CD14-positive monocyte (primary cell): Measurements from ENCODE around the gene PSMA7. TPM values are rescaled to one million over a fixed set of nuclear protein-coding genes. Genes with fewer than 3 reads are reported as not detected.

Experiments used
- DNase-seq, 3 donors: peaks; one replicate each; pipeline ENCODE4 v3.0.0-alpha.2; 2011 to 2022
- H2AFZ ChIP-seq: 2 replicates; pipeline ENCODE4 v1.6.0; 2012; ENCODE audit warnings: mild to moderate bottlenecking, low read depth, low read length, inconsistent platforms; ENCODE audit not compliant: insufficient read depth, poor library complexity, severe bottlenecking
- H3K27ac ChIP-seq, 2 donors: 1 replicate in 1 of 2; 2 replicates in 1 of 2; pipeline ENCODE4 v1.5.1; 2012 to 2013; ENCODE audit warnings: low read length in 2 of 2, control low read depth in 1 of 2, inconsistent platforms in 1 of 2, low read depth in 1 of 2, mild to moderate bottlenecking in 1 of 2
- H3K27me3 ChIP-seq, 2 donors: one replicate each; pipeline versions ENCODE4 v1.6.0 to v1.6.1; 2011 to 2013; ENCODE audit warnings: low read length in 2 of 2; ENCODE audit not compliant: control insufficient read depth in 2 of 2, insufficient read depth in 2 of 2
- H3K36me3 ChIP-seq, 2 donors: replicated peaks in 1 of 2; 1 replicate in 1 of 2; 2 replicates in 1 of 2; pipeline versions ENCODE4 v1.5.1 to v1.6.1; 2012 to 2013; ENCODE audit warnings: low read length in 2 of 2, control low read depth in 1 of 2, inconsistent platforms in 1 of 2, mild to moderate bottlenecking in 1 of 2; ENCODE audit not compliant: insufficient read depth in 2 of 2, control insufficient read depth in 1 of 2
- H3K4me1 ChIP-seq, 2 donors: 1 replicate in 1 of 2; 2 replicates in 1 of 2; pipeline versions ENCODE4 v1.5.1 to v1.6.1; 2012 to 2013; ENCODE audit warnings: low read length in 2 of 2, control low read depth in 1 of 2, inconsistent platforms in 1 of 2, mild to moderate bottlenecking in 1 of 2, moderate library complexity in 1 of 2; ENCODE audit not compliant: insufficient read depth in 2 of 2, control insufficient read depth in 1 of 2
- H3K4me2 ChIP-seq: replicated peaks from 2 replicates; pipeline ENCODE3; 2012; ENCODE audit warnings: low read length, moderate library complexity, mild to moderate bottlenecking; ENCODE audit not compliant: poor library complexity, severe bottlenecking; ENCODE audit errors: extremely low read depth
- H3K4me3 ChIP-seq, 3 experiments: fragments of 200-600 bp in 1 of 3; sonication (generic) in 1 of 3; replicated peaks in 1 of 3; 1 replicate in 2 of 3; 2 replicates in 1 of 3; pipeline ENCODE4 v1.5.1; 2011 to 2013; ENCODE audit warnings: low read length in 3 of 3, mild to moderate bottlenecking in 3 of 3, control low read depth in 2 of 3, low read depth in 2 of 3, inconsistent platforms in 1 of 3, moderate library complexity in 1 of 3
- H3K79me2 ChIP-seq: 2 replicates; pipeline ENCODE4 v1.6.0; 2012; ENCODE audit warnings: mild to moderate bottlenecking, control low read depth, inconsistent platforms, low read length, moderate library complexity; ENCODE audit not compliant: insufficient read depth
- H3K9ac ChIP-seq: 2 replicates; pipeline ENCODE4 v1.6.0; 2017; ENCODE audit warnings: low read length, mild to moderate bottlenecking; ENCODE audit not compliant: insufficient read depth, poor library complexity, severe bottlenecking
- H3K9me3 ChIP-seq, 2 donors: replicated peaks in 1 of 2; 1 replicate in 1 of 2; 2 replicates in 1 of 2; pipeline versions ENCODE4 v1.5.1 to v1.6.1; 2012 to 2013; ENCODE audit warnings: low read length in 2 of 2, control low read depth in 1 of 2; ENCODE audit not compliant: control insufficient read depth in 1 of 2, insufficient read depth in 1 of 2
- H4K20me1 ChIP-seq: 2 replicates; pipeline ENCODE4 v1.6.0; 2012; ENCODE audit warnings: mild to moderate bottlenecking, low read length, control low read depth, moderate library complexity; ENCODE audit not compliant: insufficient read depth
- H3K27ac Mint-ChIP-seq, 7 donors: one replicate each; pipeline ENCODE4 v1.8.0; 2020; ENCODE audit warnings: mild to moderate bottlenecking in 7 of 7, mixed read lengths in 7 of 7, moderate library complexity in 6 of 7, inconsistent platforms in 2 of 7
- H3K27me3 Mint-ChIP-seq, 3 donors: one replicate each; pipeline ENCODE4 v1.8.0; 2021 to 2022; ENCODE audit warnings: low read depth in 3 of 3, mild to moderate bottlenecking in 3 of 3, mixed read lengths in 3 of 3, moderate library complexity in 3 of 3, inconsistent platforms in 1 of 3
- H3K36me3 Mint-ChIP-seq, 2 donors: one replicate each; pipeline ENCODE4 v1.8.0; 2020; ENCODE audit warnings: mixed read lengths in 2 of 2, inconsistent platforms in 1 of 2, mild to moderate bottlenecking in 1 of 2
- H3K4me1 Mint-ChIP-seq: one replicate; pipeline ENCODE4 v1.8.0; 2020; ENCODE audit warnings: mild to moderate bottlenecking, mixed read lengths
- H3K4me3 Mint-ChIP-seq, 2 donors: one replicate each; pipeline ENCODE4 v1.8.0; 2020; ENCODE audit warnings: mild to moderate bottlenecking in 2 of 2, mixed read lengths in 2 of 2, moderate library complexity in 1 of 2
- H3K9me3 Mint-ChIP-seq, 7 donors: one replicate each; pipeline ENCODE4 v1.8.0; 2020 to 2022; ENCODE audit warnings: mixed read lengths in 7 of 7, mild to moderate bottlenecking in 6 of 7, moderate library complexity in 6 of 7, inconsistent platforms in 2 of 7
- CTCF ChIP-seq: fragments of 200-600 bp; IDR thresholded peaks from one replicate; pipeline ENCODE4 v1.8.0; 2022; ENCODE audit warnings: antibody characterized with exemption, mild to moderate bottlenecking
- WGBS: methylation state at CpG from one replicate; pipeline ENCODE4 v1.1.5; 2013; ENCODE audit warnings: missing lambda C conversion rate; ENCODE audit not compliant: insufficient coverage; 5-methylcytosine and 5-hydroxymethylcytosine counted together
- intact Hi-C, 2 donors: fragments of 100-400 bp; cut with micrococcal nuclease; formaldehyde crosslinking; loops; one replicate each; pipeline versions ENCODE4 v1.15.0 to v1.15.1; 2023
- polyA plus RNA-seq, 3 donors: library from polyadenylated mRNA; depleted of rRNA in 1 of 3; unstranded in 2 of 3; stranded (reverse) in 1 of 3; fragments of 300-500 nt in 2 of 3; fragments of >200 nt in 1 of 3; fragmentation: Illumina TruSeq in 2 of 3; gene quantifications; 1 replicate in 2 of 3; 2 replicates in 1 of 3; pipeline ENCODE4 v1.2.3, GENCODE V29; 2012 to 2021

The PSMA7 gene
- polyA plus RNA-seq, 3 donors: 402 to 668 (median 527) TPM

- no peaks in the 10 kb centered on the region for H3K36me3 Mint-ChIP-seq
- intact Hi-C loops: no loop called here
- no peak overlapping the region for H3K27ac Mint-ChIP-seq
- no peaks in the 10 kb centered on the region for H3K4me1 ChIP-seq
- 88% methylated on average over 3 of the region's 6 CpGs for WGBS
- no peak overlapping the region for H3K4me3 Mint-ChIP-seq
- no peak overlapping the region for H3K27ac ChIP-seq
- H3K4me1 Mint-ChIP-seq: no peaks in the 10 kb centered on the region
- no peaks in the 10 kb centered on the region for H3K36me3 ChIP-seq
- H2AFZ ChIP-seq: no peak overlapping the region
- peaks cover 70 to 82% of the 10 kb centered on the region in 2 donors for H3K9me3 ChIP-seq
- H3K4me3 ChIP-seq: no peak overlapping the region
- H3K4me2 ChIP-seq: no peak overlapping the region
- no peaks in the 10 kb centered on the region for H3K27me3 ChIP-seq
- no peaks in the 10 kb centered on the region for H3K79me2 ChIP-seq
- no peak for DNase-seq
- no peak for TF ChIP-seq CTCF
- peaks cover 4 to 15% (median 10%) of the 10 kb centered on the region in 3 donors for H3K27me3 Mint-ChIP-seq
- peaks cover 52 to 96% (median 92%) of the 10 kb centered on the region in 7 donors for H3K9me3 Mint-ChIP-seq
- no peak overlapping the region for H3K9ac ChIP-seq
- no peaks in the 10 kb centered on the region for H4K20me1 ChIP-seq
These were observed 32.0 kb downstream of the PSMA7 start for GRCh38 chr20:62111148-62111547.

GRCh38 chr20:62105592-62105991 lies 37.6 kb downstream of the PSMA7 start:
- no peaks in the 10 kb centered on the region for H3K36me3 Mint-ChIP-seq
- WGBS: 98% methylated on average over 4 of the region's 5 CpGs
- Histone ChIP-seq H3K27ac (no peak overlapping the region), H3K4me1 (no peaks in the 10 kb centered on the region), H3K79me2 (no peaks in the 10 kb centered on the region), H3K9me3 (peaks cover 89 to 91% of the 10 kb centered on the region in 2 donors), H3K27me3 (no peaks in the 10 kb centered on the region), H3K36me3 (no peaks in the 10 kb centered on the region), H3K4me2 (no peak overlapping the region), H3K9ac (no peak overlapping the region), H2AFZ (no peak overlapping the region), H4K20me1 (no peaks in the 10 kb centered on the region), H3K4me3 (no peak overlapping the region)
- H3K4me3 Mint-ChIP-seq: no peak overlapping the region
- no peak overlapping the region for H3K27ac Mint-ChIP-seq
- no peak for DNase-seq
- H3K9me3 Mint-ChIP-seq: peaks cover 57 to 99% (median 96%) of the 10 kb centered on the region in 7 donors
- H3K4me1 Mint-ChIP-seq: peaks cover 3% of the 10 kb centered on the region
- no peak for TF ChIP-seq CTCF
- intact Hi-C loops: no loop called here
- peaks cover 0 to 4% (median 3%) of the 10 kb centered on the region in 3 donors for H3K27me3 Mint-ChIP-seq
